Uterus (tissue), 4 donors: ENCODE measurements around the gene MRPL55. TPM values are rescaled to one million over a fixed set of nuclear protein-coding genes. Genes with fewer than 3 reads are reported as not detected.
A peak's percentile ranks its signal among the peaks of the same experiment; 100 is the strongest.

Experiments
- DNase-seq, 2 donors: peaks; one replicate each; pipeline ENCODE4 v3.0.0-alpha.2; 2019 to 2020
- H3K27ac ChIP-seq, 2 donors: fragments of 200-600 bp; sonication (generic); 1 replicate in 1 of 2; 2 replicates in 1 of 2; pipeline ENCODE4 v1.5.1; 2016 to 2018
- H3K27me3 ChIP-seq, 2 donors: fragments of 200-600 bp; sonication (generic); one replicate each; pipeline ENCODE4 v1.5.1; 2018 to 2019; ENCODE audit warnings: control low read depth in 1 of 2
- H3K36me3 ChIP-seq, 2 donors: fragments of 200-600 bp; sonication (generic); one replicate each; pipeline ENCODE4 v1.5.1; 2019; ENCODE audit warnings: control low read depth in 1 of 2
- H3K4me1 ChIP-seq, 2 donors: fragments of 200-600 bp; sonication (generic); one replicate each; pipeline ENCODE4 v1.5.1; 2018 to 2019; ENCODE audit warnings: control low read depth in 1 of 2
- H3K4me3 ChIP-seq, 2 donors: fragments of 200-600 bp; sonication (generic); 1 replicate in 1 of 2; 2 replicates in 1 of 2; pipeline ENCODE4 v1.5.1; 2018 to 2019; ENCODE audit warnings: mild to moderate bottlenecking in 1 of 2
- H3K9me3 ChIP-seq, 2 donors: fragments of 200-600 bp; sonication (generic); one replicate each; pipeline ENCODE4 v1.5.1; 2019; ENCODE audit warnings: control low read depth in 1 of 2
- POLR2A ChIP-seq, 2 donors: fragments of 450-650 bp; IDR thresholded peaks; one replicate each; pipeline ENCODE4 v1.6.1; 2016; ENCODE audit warnings: antibody characterized with exemption in 2 of 2, mild to moderate bottlenecking in 1 of 2, moderate library complexity in 1 of 2
- intact Hi-C: fragments of 100-400 bp; cut with DNase I; formaldehyde crosslinking; loops from one replicate; pipeline ENCODE4 v1.15.1; 2023; ENCODE audit warnings: low total_unique reads
- total RNA-seq, 4 donors: library from RNA; depleted of rRNA in 3 of 4; stranded (reverse); fragments of >200 nt in 3 of 4; gene quantifications; one replicate each; pipeline versions ENCODE4 v1.1.0 to v1.2.4, GENCODE V29; 2014 to 2023
- TF ChIP-seq, protein P1 (sequence below), 4 experiments: fragments of 200-600 bp in 2 of 4; fragments of 450-650 bp in 2 of 4; sonication (generic) in 2 of 4; IDR thresholded peaks; one replicate each; pipeline ENCODE4 v1.5.1; 2016 to 2019; ENCODE audit warnings: antibody characterized with exemption in 4 of 4, mild to moderate bottlenecking in 2 of 4, moderate library complexity in 1 of 4
- donor health status: DM: yes; HTN: yes; CAD: no.

Gene MRPL55
- total RNA-seq, 4 donors from 2014 or later, result 19.4 to 43.4 (median 33.6) TPM

DNA sequence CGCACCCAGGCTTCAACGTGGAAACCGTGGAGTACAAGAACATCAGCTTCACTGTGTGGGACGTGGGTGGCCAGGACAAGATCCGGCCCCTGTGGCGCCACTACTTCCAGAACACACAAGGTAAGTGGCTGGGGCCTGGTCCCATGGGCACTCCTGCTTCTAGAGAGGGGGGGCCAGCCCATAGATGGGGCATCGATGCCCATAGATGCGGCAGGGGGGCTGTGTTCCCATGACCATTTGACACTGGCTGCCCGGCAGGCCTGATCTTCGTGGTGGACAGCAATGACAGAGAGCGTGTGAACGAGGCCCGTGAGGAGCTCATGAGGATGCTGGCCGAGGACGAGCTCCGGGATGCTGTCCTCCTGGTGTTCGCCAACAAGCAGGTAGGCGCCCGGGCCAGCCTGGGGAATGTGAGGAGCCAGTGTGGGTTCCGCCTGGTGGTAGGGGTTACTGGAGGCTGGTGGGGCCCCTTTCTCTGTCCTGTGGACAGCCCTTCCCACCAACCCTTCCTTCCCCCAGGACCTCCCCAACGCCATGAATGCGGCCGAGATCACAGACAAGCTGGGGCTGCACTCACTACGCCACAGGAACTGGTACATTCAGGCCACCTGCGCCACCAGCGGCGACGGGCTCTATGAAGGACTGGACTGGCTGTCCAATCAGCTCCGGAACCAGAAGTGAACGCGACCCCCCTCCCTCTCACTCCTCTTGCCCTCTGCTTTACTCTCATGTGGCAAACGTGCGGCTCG lies 11.6 kb downstream of the MRPL55 start:
- Histone ChIP-seq H3K9me3 (peaks cover 0 to 12% of the 10 kb centered on the region in 2 donors), H3K36me3 (no peaks in the 10 kb centered on the region), H3K4me1 (peaks cover 0 to 9% of the 10 kb centered on the region in 2 donors), H3K4me3 (no peak overlapping the region), H3K27ac (no peak overlapping the region), H3K27me3 (no peaks in the 10 kb centered on the region)
- TF ChIP-seq POLR2A (IDR thresholded peaks at IDR 0.05), result no peak
- TF ChIP-seq, protein P1, sequence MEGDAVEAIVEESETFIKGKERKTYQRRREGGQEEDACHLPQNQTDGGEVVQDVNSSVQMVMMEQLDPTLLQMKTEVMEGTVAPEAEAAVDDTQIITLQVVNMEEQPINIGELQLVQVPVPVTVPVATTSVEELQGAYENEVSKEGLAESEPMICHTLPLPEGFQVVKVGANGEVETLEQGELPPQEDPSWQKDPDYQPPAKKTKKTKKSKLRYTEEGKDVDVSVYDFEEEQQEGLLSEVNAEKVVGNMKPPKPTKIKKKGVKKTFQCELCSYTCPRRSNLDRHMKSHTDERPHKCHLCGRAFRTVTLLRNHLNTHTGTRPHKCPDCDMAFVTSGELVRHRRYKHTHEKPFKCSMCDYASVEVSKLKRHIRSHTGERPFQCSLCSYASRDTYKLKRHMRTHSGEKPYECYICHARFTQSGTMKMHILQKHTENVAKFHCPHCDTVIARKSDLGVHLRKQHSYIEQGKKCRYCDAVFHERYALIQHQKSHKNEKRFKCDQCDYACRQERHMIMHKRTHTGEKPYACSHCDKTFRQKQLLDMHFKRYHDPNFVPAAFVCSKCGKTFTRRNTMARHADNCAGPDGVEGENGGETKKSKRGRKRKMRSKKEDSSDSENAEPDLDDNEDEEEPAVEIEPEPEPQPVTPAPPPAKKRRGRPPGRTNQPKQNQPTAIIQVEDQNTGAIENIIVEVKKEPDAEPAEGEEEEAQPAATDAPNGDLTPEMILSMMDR (IDR thresholded peaks at IDR 0.05), result no peak
- no peak for DNase-seq
- intact Hi-C loops, result no loop called here

DNA sequence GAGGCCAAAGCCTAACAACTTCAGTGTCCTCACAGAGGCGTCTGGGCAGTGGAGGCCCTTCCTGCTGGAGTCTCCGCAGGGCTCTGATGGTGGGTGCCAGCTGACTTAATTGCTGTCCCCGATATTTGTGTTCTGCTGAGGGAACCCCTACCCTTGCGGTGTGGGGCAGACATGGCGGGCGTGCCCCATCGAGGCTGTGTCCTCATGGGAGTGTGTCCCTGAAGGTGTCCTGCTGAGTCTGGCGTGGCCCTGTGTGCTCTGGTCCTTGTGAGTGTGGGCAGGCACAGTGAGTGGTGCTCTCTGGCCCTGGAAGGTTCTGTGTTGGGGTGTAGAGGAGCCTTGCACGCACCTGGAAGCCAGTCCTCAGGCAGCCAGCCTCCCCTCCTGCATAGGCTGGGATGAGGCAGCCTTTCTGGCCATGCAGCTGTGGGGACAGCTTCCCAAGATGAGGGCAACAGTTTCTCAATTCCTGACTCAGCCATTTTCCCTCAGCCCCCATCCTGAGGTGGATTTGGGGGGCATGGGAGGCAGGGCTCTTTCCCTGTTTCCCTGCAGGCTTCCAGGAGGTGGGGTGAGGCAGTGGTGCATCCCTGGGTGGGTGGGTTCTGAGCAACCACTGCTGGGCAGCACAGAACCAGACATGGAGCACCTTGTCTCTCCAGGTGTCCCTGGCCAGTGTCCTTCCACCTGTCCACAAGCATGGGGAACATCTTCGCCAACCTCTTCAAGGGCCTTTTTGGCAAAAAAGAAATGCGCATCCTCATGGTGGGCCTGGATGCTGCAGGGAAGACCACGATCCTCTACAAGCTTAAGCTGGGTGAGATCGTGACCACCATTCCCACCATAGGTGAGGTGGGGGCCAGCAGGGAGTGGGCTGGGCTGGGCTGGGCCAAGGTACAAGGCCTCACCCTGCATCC lies 12.4 kb downstream of the MRPL55 start:
- peaks cover 0 to 3% of the 10 kb centered on the region in 2 donors for H3K4me1 ChIP-seq
- H3K4me3 ChIP-seq, result no peak overlapping the region
- H3K36me3 ChIP-seq, result no peaks in the 10 kb centered on the region
- no peak for TF ChIP-seq POLR2A (IDR thresholded peaks at IDR 0.05)
- TF ChIP-seq, protein P1 (IDR thresholded peaks at IDR 0.05), result no peak
- H3K9me3 ChIP-seq, result peaks cover 0 to 12% of the 10 kb centered on the region in 2 donors
- DNase-seq, result peak in 1 of 2 donors; percentile 6
- no peak overlapping the region for H3K27ac ChIP-seq
- no peaks in the 10 kb centered on the region for H3K27me3 ChIP-seq
- intact Hi-C loops, result no loop called here

DNA sequence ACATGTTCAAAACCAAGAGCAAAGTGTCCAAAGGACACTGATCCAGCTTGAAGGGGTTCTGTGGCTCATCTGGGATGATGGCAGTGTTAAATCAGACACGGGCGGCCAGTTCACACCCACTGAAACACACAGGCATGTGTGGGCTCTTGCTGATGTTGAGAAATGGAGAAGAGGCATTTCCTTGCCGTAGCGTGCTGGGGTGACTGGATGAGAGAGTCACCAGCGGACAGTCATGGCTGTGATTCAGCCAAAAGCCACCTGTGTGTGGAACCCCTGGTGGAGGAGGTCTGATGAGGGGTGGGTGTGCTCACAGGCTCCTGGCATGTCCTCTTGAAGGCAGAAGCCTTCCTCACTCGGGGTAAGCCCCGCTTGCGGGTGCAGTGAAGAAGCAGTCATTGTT lies 13.2 kb downstream of the MRPL55 start:
- H3K27me3 ChIP-seq, result no peaks in the 10 kb centered on the region
- TF ChIP-seq, protein P1 (IDR thresholded peaks at IDR 0.05), result no peak
- no peak for TF ChIP-seq POLR2A (IDR thresholded peaks at IDR 0.05)
- DNase-seq, result no peak
- H3K9me3 ChIP-seq, result peaks cover 0 to 12% of the 10 kb centered on the region in 2 donors
- intact Hi-C loops, result no loop called here
- peaks cover 0 to 2% of the 10 kb centered on the region in 2 donors for H3K4me1 ChIP-seq
- no peak overlapping the region for H3K27ac ChIP-seq
- no peaks in the 10 kb centered on the region for H3K36me3 ChIP-seq
- H3K4me3 ChIP-seq, result no peak overlapping the region

DNA sequence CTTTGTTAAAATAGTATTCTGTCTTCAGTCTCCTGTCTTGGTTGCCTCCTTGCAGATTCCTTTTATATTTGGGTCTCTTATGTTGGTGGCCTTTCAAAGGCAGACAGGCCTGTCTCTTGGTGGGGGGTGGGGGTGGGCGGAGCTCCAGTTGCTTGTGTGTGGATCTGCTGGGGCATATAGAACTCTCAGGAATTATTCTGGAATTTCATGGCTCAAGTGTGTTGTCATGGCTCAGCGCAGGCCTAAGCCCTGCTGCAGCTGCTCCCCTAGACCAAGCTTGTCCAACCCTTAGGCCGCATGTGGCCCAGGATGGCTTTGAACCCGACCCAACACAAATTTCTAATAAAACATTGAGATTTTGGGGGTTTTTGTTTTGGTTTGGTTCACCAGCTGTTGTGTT lies 13.9 kb downstream of the MRPL55 start:
- Histone ChIP-seq H3K27me3 (no peaks in the 10 kb centered on the region), H3K4me3 (no peak overlapping the region), H3K4me1 (peaks cover 0 to 9% of the 10 kb centered on the region in 2 donors), H3K36me3 (no peaks in the 10 kb centered on the region), H3K27ac (no peak overlapping the region), H3K9me3 (peaks cover 0 to 12% of the 10 kb centered on the region in 2 donors)
- no peak for DNase-seq
- intact Hi-C loops, result no loop called here
- TF ChIP-seq, protein P1 (IDR thresholded peaks at IDR 0.05), result no peak
- no peak for TF ChIP-seq POLR2A (IDR thresholded peaks at IDR 0.05)
